Lung microvascular endothelial cell (primary cell): ENCODE data around the gene ERG28. TPM values are rescaled to one million over a fixed set of nuclear protein-coding genes. Genes with fewer than 3 reads are reported as not detected.
"Not testable (repeated sequence)": the region's sequence is repeated elsewhere in the genome, so short reads cannot be mapped to it uniquely, and the experiment has no call there.

Source experiments
- DNase-seq, 2 donors: peaks; one replicate each; pipeline versions ENCODE4 v3.0.0 to v3.0.0-alpha.2; 2010; ENCODE audit warnings: low read depth in 2 of 2
- total RNA-seq: library from RNA; depleted of rRNA; stranded (reverse); fragments of >200 nt; gene quantifications from 2 replicates; pipeline ENCODE4 v1.2.1, GENCODE V29; 2014

ERG28 gene, protein sequence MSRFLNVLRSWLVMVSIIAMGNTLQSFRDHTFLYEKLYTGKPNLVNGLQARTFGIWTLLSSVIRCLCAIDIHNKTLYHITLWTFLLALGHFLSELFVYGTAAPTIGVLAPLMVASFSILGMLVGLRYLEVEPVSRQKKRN
- 5.0 TPM in 2 replicates for total RNA-seq

DNA sequence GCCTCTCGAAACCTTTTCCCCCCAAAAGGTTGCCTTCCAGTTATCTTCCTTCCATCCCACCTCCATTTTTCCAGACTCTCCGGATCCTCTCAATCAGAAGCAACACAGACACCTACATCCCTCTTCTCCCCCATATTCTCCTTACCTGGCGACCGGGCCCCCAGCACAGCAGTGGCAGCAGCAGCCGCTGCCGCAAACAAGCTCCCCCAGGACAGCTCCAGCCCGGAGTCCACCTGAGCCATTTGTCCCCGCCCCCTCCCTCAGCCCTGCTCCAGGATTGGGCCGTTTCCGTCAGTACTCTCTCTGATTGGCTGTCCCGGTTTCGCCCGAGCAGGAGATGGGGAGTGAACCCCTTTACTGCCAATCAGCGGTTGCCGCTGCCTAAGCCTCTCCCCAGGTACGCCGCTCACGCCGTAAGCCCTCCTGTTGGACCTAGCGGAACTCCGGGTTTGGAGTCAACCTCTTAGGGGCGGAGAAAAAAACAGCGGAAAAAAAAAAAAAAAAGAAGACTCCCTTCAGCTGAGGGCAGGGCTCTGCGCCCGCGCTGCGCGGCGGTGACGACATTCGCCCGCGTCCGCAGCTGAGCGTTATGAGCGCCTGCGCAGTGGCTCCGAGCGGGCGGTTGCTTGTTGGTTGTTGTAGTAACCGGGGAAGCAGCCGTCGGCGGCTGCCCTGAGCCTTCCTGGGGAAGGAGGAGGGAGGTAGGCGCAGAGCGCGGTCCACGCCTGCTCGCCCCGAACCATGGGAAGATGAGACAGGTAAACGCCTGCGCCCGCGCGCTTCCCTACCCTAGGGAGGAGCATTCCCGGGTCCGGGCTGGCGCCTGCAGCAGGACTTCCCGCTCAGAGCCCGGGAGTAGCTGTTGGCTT lies at the start of gene ERG28, which contains the start of gene TTLL5:
Gene ERG28 (minus strand): TSS at position 247 of the 869 bp plus-strand sequence. CDS start 3,374 bp downstream, outside the sequence.
Gene TTLL5 (plus strand): TSS at position 617 of the 869 bp plus-strand sequence. CDS start 1,904 bp downstream, outside the sequence.
- DNase-seq = peak; percentile 98 to 99

- DNase-seq = peak; percentile 85 to 91
Measured at GRCh38 chr14:75709207-75709812, 48.6 kb upstream of the ERG28 start.

DNA sequence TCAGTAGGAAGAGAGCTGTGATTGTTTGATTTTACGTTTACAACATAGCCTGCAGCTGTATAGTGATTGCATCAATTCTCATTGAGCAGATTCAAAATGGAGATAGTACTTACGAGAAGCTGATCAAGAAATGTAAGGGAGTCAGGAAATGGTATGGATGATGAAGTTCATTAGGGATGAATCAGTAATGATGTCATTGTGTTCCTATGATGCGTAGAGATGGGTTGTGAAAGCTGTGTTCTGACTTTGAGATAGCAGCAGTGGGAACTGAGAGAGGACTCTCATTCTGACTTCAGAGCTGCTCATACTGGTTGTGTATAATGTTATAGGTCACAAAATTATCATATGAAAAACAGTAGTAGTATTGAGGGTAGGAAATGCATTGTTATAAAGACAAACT lies 44.3 kb upstream of the ERG28 start:
- DNase-seq = no peak

DNA sequence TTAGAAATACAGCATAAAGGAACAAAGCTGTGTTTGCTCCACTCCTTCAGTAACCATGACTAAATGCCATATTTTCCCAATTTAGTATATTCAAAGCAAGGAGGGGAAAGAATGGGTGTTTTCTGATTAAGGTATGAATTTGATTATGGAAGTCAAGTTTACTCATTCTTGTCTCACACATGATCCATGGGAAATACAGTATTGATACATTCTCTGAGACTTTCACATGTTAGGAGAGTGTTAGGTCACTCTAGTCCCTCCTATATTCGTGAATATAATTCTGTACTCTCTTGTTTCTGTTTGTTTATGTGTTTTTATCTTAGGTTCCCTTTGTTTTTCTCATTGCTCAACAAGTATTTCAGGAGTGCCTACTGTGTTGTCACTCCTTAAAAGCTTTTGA lies 42.8 kb upstream of the ERG28 start:
- no peak for DNase-seq

GRCh38 chr14:75702616-75703261 lies 42.1 kb upstream of the ERG28 start:
- DNase-seq = peak in 1 of 2 donors; percentile 29

DNA sequence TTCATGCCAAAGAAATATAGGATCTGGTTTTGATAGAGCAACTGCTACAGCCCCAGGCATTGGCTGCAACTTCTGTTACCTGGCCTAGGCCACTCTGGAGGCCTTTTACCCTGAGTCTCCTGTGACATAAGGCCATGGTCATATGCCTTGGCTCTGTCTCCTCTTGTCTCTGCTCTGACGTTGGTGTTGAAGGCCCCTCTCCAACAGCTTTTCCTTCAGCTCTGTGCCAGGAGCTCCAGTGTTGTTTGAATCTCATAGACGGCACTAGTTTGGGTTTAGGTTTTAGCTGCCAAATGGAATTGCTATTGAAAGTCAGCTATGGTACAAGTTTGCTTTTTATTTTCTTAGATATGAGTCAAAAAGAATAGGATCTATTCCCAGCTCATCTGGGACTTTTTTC lies 41.4 kb upstream of the ERG28 start:
- no peak for DNase-seq

DNA sequence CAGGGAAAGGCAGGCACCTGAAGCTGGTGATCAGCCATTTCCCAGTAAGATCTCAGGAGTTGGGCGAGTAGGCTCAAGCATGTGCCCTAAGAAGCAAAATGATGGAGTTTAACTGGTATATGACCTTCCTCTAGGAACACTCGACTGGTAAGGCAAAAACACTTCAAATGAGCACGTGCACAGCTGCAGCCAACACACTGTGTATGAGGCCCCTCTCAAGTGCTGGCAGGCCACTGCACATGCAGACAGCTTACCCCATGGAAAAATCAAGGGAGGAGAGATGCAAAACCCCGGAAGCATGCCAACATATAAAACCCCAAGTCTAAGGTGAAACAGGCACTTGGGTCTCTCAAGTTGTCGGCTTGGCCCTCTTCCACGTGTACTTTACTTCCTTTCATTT lies 39.6 kb upstream of the ERG28 start:
- no peak for DNase-seq

- DNase-seq = no peak
Measured at GRCh38 chr14:75699331-75699730, 38.7 kb upstream of the ERG28 start.

- DNase-seq = no peak
Measured at GRCh38 chr14:75697918-75698317, 37.2 kb upstream of the ERG28 start.

GRCh38 chr14:75697386-75697785 lies 36.7 kb upstream of the ERG28 start:
- DNase-seq = no peak

- DNase-seq = not testable (repeated sequence)
Measured at GRCh38 chr14:75695025-75695424, 34.3 kb upstream of the ERG28 start.

GRCh38 chr14:75690010-75690409 lies 29.3 kb upstream of the ERG28 start:
- peak; percentile 67 to 78 for DNase-seq

DNA sequence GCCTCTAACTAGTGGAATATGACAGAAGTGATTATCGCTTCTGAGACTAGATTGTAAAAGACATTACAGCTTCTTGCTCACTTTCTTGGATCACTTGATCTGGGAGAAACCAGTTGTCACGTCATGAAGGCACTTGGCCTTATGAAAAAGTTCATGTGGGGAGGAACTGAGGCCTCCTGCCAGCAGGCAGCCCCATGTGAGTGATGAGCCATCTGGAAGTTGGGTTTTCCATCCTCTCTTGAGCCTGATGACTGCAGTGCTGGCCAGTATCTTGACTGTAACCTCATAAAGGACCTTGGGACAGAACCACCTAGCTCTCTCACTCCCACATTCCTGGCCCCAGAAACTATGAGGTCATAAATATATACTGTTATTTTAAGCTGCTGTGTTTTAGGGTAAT lies 28.3 kb upstream of the ERG28 start:
- peak in 1 of 2 donors; percentile 60 for DNase-seq

DNA sequence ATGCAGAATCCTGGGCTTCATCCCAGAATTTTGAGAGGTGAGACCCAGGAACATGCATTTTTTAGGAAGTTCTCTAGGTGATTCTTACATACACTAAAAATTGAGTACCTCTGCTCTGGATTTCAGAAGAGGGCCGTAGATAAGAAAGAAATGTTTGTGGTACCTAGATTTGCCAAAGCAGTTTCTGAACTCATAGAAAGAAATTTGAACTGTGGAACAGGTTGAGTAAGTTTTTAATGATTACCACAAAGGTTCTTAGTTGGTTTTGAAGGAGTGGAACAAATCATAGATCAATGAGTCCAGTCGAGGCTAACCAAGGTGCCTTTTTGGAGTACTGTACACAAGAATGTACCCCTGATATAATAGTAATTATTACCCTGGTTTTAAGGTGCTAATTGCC lies 25.2 kb upstream of the ERG28 start:
- no peak for DNase-seq

DNA sequence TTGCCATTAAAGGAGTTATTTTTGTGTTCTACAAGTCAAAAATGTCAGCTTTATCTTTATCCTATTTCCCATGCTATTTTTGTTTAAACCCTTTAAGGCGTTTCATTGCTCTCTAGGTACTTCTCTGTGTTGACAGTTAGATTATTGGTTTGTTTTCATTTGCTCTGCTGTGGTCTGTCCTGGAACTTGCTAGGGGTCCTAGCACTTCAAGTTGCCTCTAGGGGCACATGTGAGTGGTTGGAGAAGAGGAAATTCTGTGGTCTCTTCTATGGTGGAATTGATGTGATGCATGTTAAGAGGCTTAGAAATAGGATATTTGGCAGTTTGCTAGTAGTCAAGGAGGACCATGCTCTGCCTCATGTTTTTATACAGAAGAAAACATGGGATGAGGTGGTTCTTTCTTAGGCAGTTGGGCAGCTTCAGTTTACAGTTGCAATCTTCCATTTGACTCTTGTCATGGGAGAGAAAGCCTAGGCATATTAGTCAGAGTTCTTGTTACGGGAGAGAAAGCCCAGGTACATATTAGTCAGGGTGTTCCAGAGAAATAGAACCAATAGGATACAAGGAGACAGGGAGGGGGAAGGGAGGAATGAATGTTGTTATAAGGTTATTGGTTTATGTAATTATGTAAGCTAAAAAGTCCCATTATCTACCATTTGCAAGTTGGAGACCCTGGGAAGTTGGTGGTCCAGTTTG lies 14.7 kb upstream of the ERG28 start:
- DNase-seq = no peak

DNA sequence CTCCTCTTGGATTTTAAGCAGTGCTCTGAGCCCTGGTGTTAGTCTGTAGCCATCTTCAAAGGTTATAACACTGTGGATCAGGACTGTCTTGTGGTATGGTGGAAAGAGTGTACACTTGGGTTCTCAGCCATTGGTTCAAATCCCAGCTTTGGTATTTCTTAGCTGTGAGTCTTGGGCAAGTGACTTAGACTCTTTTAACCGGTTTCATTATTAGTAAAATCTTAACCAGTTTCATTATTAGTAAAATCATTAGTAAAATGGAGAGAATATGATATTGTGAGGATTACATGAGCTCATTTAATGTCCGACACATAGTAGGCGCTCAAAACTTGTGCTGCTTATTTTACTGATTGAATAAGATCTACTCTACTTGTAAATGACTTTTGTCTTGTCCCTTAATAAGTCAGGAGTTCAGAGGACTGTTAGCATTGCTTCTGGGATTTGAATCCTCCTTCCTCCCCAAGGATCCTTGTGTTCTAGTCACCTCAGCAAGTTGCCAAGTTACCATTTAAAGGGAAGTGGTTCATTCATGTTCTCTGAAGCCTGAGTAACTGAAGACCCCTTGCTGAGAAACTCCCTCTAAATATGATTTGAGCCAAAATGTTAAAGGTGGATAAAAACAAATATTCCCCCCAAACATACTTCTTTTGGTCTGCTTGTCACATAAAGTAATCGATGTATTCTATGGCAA lies 12.8 kb upstream of the ERG28 start:
- no peak for DNase-seq

DNA sequence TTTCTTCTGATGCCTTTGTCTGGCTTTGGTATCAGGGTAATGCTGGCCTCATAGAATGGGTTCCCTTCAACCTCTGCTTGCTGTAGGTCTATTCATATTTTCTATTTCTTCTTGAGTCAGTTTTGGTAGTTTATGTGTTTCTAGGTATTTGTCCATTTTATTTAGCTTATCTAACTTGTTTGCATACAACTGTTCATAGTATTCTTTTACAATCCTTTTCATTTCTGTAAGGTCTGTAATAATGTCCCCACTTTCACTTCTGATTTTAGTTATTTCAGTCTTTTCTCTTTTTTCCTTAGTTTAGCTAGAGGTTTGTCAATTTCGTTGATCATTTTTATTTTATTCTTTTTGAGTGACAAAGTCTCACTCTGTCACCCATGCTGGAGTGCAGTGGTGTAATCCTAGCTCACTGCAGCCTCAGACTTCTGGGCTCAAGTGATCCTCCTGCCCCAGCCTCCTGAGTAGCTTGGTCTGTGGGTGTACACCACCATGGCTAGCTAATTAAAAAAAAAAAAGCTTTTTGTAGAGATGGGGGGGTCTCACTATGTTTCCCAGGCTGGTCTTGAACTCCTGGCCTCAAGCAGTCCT lies 12.0 kb upstream of the ERG28 start:
- DNase-seq = no peak

- peak; percentile 53 to 58 for DNase-seq
Measured at GRCh38 chr14:75667099-75667765, 6.6 kb upstream of the ERG28 start.

- peak in 1 of 2 donors; percentile 85 for DNase-seq
Measured at GRCh38 chr14:75662966-75663365, 2.3 kb upstream of the ERG28 start.

DNA sequence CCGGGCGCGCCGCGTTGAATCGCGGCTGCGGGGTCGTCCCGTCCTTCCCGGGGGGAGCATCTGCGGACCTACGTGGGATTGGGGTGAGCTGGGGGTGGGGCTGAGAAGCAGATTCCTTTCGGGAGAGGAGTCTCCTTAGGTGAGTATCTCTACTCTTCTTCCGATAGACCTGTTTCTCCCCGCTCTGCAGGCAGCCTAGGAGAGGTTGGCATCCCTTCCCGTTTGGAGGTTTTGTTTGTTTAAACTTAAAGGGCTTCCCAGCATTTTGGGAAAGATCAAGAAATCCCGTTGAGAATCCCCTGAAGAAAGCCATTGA lies 781 bp upstream of the ERG28 start:
- DNase-seq = no peak
